NCI-H82 (cell line): ENCODE measurements around the gene PHLDA1.
A peak's percentile ranks its signal among the peaks of the same experiment; 100 is the strongest.

Source experiments
- DNase-seq: peaks from one replicate; lab custom pipeline; 2025; lab: John Stamatoyannopoulos, UW

The PHLDA1 gene

GRCh38 chr12:76031414-76032042 is at the start of gene PHLDA1:
PHLDA1 (minus strand) TSS chr12:76031776.
- peak; percentile 94 for DNase-seq

DNA sequence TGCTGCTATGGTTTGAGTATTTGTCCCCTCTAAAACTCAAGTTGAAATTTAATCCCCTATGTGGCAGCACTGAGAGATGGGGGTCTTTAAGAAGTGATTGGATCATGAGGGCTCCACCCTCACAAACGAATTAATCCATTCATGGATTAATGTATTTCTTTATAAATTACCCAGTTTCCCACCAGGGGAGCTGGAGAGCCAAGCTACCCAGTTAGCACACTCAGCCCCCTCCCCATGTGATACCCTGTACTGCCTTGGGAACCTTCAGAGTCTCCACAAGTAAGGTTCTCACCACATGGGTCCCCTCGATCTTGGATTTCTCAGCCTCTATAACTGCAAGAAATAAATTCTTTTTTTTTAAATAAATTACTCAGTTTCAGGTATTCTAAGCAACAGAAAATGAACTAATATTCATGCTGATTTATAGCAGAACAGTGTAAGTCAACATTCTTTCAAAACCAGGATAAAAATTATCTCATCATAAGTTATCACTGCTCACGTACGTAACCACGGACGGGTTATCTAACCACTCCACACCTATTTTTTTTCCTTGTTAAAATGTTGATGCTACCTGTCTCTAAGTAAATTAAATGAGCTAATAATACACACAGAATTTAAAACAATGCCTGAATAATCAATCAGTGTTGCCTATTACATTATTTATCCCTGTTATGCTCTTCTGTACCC is 49.3 kb upstream of the PHLDA1 start:
- DNase-seq, result peak; percentile 83

- DNase-seq, result no peak
Measured at GRCh38 chr12:76080017-76080728, 48.6 kb upstream of the PHLDA1 start.

- DNase-seq, result no peak
Measured at GRCh38 chr12:76078748-76079147, 47.2 kb upstream of the PHLDA1 start.

DNA sequence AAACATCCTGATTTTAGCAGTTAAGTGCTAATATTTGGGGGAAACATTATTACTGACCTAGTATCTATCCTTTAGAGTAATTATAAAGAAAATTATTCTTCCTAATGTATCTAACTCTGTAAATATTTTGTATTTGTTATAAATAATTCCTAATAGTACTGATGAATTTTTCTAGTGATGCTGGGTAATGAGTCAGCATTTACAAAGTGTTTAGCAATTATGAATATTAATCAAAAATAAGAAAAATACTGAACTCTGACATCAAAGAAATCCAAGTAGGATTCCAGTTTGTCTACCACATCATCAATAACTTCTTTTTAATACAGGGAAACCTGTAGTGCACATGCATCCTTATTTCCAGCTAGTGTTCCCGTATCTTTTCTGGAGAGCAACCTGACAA is 43.9 kb upstream of the PHLDA1 start:
- DNase-seq, result no peak

DNA sequence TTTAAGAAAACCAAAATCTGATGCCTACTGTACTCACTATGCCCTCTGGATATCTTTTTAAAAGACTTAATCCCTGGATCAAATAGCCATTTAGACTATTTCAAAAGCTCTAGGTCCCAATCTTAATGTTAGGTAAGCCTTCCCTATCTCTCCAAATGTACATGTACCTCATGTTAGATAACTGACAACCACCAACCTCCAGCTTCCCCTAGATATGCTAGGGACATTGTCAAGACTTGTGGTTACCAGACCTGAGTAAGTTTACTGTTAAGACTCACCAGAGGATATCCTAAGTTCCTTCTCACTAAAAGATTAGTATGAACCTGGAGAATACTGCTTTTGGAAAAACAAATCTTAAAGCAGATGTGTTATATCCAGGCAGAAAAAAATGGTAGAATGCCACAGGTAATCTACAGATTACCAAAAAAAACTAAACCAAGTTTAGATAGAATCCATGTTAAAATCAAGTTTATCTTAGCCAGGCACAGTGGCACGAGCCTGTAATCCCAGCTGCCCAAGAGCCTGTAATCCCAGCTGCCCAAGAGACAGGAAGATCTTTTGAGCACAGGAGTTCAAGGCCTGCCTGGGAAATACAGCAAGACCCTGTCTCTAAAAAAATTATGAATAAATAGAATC is 43.2 kb upstream of the PHLDA1 start:
- DNase-seq, result no peak

GRCh38 chr12:76073561-76073960 is 42.0 kb upstream of the PHLDA1 start:
- DNase-seq, result no peak

GRCh38 chr12:76072568-76072967 is 41.0 kb upstream of the PHLDA1 start:
- no peak for DNase-seq

DNA sequence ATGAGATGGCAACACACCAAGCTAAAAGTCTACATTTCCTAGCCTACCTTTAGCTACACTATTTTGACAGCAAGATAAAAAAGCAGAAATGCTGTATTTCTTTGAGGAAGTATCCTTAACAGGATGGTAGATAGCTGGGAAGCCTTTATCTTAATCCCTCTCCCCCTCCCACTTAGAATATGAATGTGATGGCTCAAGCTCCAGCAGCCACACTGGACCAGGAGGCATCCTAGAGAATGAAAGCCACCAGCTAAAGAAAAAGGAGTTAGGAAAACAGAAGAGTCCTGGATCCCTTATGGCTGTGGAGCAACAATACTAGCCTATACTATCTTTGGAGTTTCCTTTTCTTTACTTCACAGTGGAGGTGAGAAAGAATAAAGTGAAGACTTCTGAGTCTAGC is 37.8 kb upstream of the PHLDA1 start:
- DNase-seq, result no peak

DNA sequence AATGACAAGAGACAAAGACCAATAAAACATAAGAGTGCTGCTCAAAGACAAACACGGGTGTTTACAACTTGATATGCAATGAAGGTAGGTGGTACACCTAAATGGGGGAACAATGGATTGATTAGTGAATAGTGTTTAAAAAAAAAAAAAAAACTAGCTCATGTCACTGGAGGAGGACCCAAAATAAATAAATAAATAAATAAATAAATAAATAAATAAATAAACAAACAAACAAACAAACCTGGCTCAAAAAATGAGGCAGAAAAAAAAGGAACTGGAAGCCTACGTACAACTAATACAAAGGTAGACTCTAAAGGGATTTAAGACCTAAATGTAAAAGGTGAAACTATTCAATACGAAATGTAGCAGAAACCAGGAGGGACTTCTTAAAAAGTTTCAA is 34.3 kb upstream of the PHLDA1 start:
- no peak for DNase-seq

- no peak for DNase-seq
Measured at GRCh38 chr12:76064904-76065303, 33.3 kb upstream of the PHLDA1 start.

DNA sequence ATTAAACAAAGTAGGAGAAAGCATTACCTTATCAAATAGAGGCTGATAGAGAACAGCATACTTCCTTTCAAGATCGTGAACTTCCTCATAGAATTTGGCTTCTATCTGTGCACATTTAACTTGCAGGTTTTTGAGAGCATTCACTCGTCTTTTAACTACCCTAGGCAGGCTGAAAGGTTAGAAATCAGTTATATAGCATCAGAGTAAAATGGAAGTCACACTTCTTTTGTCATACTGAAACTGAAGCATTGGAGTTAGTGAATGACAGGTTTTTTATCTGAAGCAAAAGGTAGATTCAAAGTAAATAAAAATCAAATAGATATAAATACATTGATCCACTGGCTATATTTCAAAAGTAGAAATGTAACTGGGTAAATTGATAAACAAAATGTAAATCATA is 28.5 kb upstream of the PHLDA1 start:
- DNase-seq, result no peak

GRCh38 chr12:76057326-76057725 is 25.8 kb upstream of the PHLDA1 start:
- DNase-seq, result no peak

DNA sequence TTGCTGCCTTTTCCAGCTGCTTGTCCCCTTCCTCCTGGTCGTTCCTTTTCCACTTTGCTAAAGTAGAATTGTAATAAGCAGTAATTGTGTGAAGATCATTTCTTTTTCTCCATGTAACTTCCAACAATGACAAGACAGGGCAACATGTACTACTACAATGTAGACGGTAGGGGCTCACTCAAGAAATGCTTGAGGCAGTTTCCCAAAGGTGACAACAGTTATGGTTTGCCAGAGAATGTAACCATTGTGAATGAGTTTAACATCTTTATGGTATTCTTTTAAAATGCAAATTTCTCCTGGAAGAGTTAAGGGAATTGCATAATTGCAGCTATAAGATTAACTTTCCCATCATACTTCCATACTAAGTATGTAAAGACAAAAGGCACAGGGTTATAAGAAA is 23.8 kb upstream of the PHLDA1 start:
- DNase-seq, result no peak

- DNase-seq, result no peak
Measured at GRCh38 chr12:76049575-76050251, 18.1 kb upstream of the PHLDA1 start.

- DNase-seq, result no peak
Measured at GRCh38 chr12:76047742-76048141, 16.2 kb upstream of the PHLDA1 start.

DNA sequence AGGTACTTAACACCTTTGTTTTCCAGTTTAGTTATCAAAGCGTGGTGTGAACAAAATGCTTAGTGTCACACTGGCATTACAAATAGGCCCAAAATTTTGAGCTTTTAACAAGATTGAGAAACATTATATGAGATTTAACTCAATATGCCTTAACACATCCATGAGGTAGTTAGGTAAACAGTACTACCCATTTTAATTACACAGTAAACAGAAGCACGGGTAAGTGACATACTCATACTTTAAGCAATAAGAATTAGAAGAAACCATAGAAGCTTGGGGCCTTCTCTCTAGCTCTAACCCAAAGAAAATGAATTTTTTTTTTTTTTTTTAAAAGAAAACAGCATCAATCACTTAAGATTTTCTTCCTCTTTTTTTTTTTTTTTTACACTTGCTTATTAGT is 15.5 kb upstream of the PHLDA1 start:
- DNase-seq, result peak; percentile 11

- no peak for DNase-seq
Measured at GRCh38 chr12:76043377-76043776, 11.8 kb upstream of the PHLDA1 start.

GRCh38 chr12:76042147-76042546 is 10.6 kb upstream of the PHLDA1 start:
- no peak for DNase-seq

DNA sequence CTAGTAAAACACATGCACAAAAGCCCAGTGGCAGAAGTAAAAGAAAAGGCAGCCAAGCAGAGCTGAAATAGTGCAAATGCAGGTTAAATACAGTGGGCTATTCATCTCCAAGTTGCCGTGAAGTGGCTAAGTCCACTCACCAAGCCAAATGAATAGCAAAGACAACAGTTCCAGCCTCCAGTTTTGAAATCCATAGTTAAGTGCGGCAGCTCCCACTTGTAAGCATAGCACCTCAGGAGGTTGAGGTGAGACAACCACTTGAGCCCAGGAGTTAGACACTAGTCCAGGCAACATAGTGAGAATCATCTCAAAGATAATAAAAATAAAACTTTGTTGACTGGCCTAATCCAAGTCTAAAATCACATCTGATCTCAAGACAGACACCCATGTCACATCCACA is 9.8 kb upstream of the PHLDA1 start:
- peak; percentile 9 for DNase-seq

DNA sequence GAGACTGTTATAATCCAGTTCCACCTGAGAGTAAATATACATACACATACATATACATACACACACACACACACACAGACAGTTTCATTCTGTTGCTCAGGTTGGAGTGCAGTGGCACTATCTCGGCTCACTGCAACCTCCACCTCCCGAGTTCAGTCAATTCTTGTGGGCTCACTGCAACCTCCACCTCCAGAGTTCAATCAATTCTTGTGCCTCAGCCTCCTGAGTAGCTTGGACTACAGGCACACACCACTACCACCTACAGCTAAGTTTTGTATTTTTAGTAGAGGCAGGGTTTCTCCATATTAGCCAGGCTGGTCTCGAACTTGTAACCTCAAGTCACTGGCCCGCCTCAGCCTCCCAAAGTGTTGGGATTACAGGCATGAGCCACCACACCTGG is 8.9 kb upstream of the PHLDA1 start:
- DNase-seq, result no peak

DNA sequence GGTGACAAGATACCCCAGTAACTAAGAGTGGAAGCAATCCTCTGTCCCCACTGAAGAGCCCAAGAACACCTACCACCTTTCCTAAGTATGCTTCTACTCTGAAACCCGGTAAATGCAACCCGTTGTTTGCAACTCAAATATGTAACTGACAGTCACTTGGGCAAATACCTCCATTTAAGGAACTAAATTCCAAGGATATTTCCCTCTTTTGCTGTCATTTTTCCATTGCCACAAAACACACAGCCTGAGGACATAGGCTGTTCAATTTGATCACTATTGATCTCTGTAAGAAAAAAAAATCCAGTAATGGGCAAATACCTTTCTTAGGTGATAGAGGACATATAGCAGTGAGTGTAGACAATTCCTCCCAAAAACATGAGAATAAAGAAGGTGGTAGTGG is 6.6 kb upstream of the PHLDA1 start:
- DNase-seq, result no peak
